Colonic mucosa (tissue), 4 donors: ENCODE measurements around the gene APLF. TPM values are rescaled to one million over a fixed set of nuclear protein-coding genes. Genes with fewer than 3 reads are reported as not detected.
"Not testable (repeated sequence)": the region's sequence is repeated elsewhere in the genome, so short reads cannot be mapped to it uniquely, and the experiment has no call there.

Source experiments
- DNase-seq: peaks from one replicate; pipeline ENCODE4 v3.0.0-alpha.2; 2020
- H3K27ac ChIP-seq: fragments of 200-600 bp; one replicate; pipeline ENCODE4 v1.8.0; 2021
- H3K27me3 ChIP-seq: fragments of 200-600 bp; one replicate; pipeline ENCODE4 v1.8.0; 2021
- H3K36me3 ChIP-seq: fragments of 200-600 bp; one replicate; pipeline ENCODE4 v1.8.0; 2021
- H3K4me1 ChIP-seq: fragments of 200-600 bp; one replicate; pipeline ENCODE4 v1.8.0; 2021; ENCODE audit warnings: mild to moderate bottlenecking
- H3K4me3 ChIP-seq: fragments of 200-600 bp; one replicate; pipeline ENCODE4 v1.8.0; 2021
- H3K9ac ChIP-seq, 2 donors: one replicate each; pipeline ENCODE4 v1.7.0; 2013; ENCODE audit warnings: control low read depth in 2 of 2, low read depth in 2 of 2, low read length in 2 of 2
- H3K9me3 ChIP-seq: fragments of 200-600 bp; one replicate; pipeline ENCODE4 v1.8.0; 2021
- CTCF ChIP-seq: fragments of 200-600 bp; IDR thresholded peaks from one replicate; pipeline ENCODE4 v1.8.0; 2022; ENCODE audit warnings: antibody characterized with exemption, mild to moderate bottlenecking
- intact Hi-C: fragments of 100-400 bp; cut with DNase I; formaldehyde crosslinking; loops from one replicate; pipeline ENCODE4 v1.14.1; 2022
- total RNA-seq, 2 donors: library from RNA; stranded (reverse); fragmentation: NEBNext Ultra II Directional in 1 of 2; extraction: Animal tissue kit (Norgen Biotek cat#: 25700) in 1 of 2; gene quantifications; one replicate each; pipeline ENCODE4 v1.2.1, GENCODE V29; 2021
- donor health status: healthy.
- donor health status: DM: no; HTN: no; CAD: no.
- donor health status: DM: no; HTN: no; CAD: no.

The APLF gene
- total RNA-seq, 2 donors from 2014 or later: 0.96 to 2.6 TPM

DNA sequence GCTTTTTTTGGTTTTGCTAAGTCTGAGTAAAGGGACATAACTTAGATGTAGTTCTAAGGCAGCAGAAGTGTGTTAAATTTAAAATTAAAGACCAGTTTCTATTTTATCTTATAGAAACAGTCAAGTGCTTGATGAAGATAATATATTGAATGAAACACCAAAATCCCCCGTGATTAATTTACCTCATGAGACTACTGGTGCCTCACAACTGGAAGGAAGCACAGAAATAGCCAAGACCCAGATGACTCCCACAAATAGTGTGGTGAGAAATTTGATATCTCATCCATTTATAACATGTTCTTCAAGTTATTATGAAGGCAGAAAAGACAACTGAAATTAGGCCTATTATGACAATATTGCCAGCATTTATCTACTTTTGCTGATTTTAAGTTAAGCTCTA is 45.6 kb downstream of the APLF start:
- no peak for TF ChIP-seq CTCF
- DNase-seq: no peak
- intact Hi-C loops: no loop called here
- Histone ChIP-seq H3K9ac (no peak overlapping the region), H3K27me3 (no peaks in the 10 kb centered on the region), H3K4me1 (no peaks in the 10 kb centered on the region), H3K36me3 (no peaks in the 10 kb centered on the region), H3K9me3 (no peaks in the 10 kb centered on the region), H3K4me3 (no peak overlapping the region), H3K27ac (no peak overlapping the region)

- no peaks in the 10 kb centered on the region for H3K27me3 ChIP-seq
- H3K4me3 ChIP-seq: no peak overlapping the region
- no peaks in the 10 kb centered on the region for H3K36me3 ChIP-seq
- H3K27ac ChIP-seq: no peak overlapping the region
- no peak overlapping the region for H3K9ac ChIP-seq
- intact Hi-C loops: no loop called here
- no peak for TF ChIP-seq CTCF
- no peak for DNase-seq
- H3K4me1 ChIP-seq: no peaks in the 10 kb centered on the region
- no peaks in the 10 kb centered on the region for H3K9me3 ChIP-seq
Measured at GRCh38 chr2:68514316-68514929, 47.0 kb downstream of the APLF start.

GRCh38 chr2:68516051-68516955 is 48.9 kb downstream of the APLF start:
- intact Hi-C loops: no loop called here
- Histone ChIP-seq H3K9ac (no peak overlapping the region), H3K4me3 (no peak overlapping the region), H3K27me3 (no peaks in the 10 kb centered on the region), H3K4me1 (no peaks in the 10 kb centered on the region), H3K9me3 (no peaks in the 10 kb centered on the region), H3K36me3 (no peaks in the 10 kb centered on the region), H3K27ac (no peak overlapping the region)
- no peak for DNase-seq
- no peak for TF ChIP-seq CTCF

DNA sequence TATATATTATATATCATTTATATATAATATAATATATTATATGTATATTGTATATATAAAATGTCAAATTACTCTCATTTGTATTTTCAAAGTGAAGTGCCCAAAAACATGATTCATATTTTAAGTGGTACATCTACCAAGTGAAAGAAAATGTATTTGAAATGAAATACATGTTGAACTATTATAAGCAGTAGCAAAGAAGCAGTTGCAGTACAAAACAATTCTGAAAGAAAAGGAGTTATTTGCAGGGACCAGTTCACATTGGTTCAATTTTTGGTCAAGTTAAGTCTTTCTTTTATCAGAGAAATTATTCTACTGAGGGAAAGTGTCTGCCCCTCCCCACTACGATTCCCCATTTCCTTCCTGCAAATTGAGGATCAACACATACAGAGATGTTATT is 51.9 kb downstream of the APLF start:
- Histone ChIP-seq H3K36me3 (no peaks in the 10 kb centered on the region), H3K27me3 (no peaks in the 10 kb centered on the region), H3K4me1 (no peaks in the 10 kb centered on the region), H3K9me3 (no peaks in the 10 kb centered on the region), H3K27ac (no peak overlapping the region), H3K4me3 (no peak overlapping the region), H3K9ac (no peak overlapping the region)
- no peak for TF ChIP-seq CTCF
- intact Hi-C loops: no loop called here
- no peak for DNase-seq

DNA sequence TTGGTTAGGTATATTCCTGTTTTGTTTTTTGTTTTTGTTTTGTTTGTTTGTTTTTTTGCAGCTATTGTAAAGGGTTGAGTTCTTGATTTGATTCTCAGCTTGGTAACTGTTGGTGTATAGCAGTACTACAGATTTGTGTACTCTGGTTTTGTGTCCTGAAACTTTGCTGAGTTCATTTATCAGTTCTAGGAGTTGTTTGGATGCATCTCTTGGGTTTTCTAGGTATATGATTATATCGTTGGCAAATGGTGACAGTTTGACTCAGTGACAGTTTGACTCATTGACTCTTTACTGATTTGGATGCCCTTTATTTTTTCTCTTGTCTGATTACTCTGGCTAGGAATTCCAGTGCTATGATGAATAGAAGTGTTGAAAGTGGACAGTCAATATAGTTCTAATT is 53.7 kb downstream of the APLF start:
- H3K4me1 ChIP-seq: no peaks in the 10 kb centered on the region
- no peaks in the 10 kb centered on the region for H3K27me3 ChIP-seq
- DNase-seq: no peak
- no peak overlapping the region for H3K9ac ChIP-seq
- H3K27ac ChIP-seq: no peak overlapping the region
- no peak overlapping the region for H3K4me3 ChIP-seq
- H3K36me3 ChIP-seq: no peaks in the 10 kb centered on the region
- no peaks in the 10 kb centered on the region for H3K9me3 ChIP-seq
- no peak for TF ChIP-seq CTCF
- intact Hi-C loops: no loop called here

- H3K9ac ChIP-seq, H3K4me3 ChIP-seq, DNase-seq, intact Hi-C loops, H3K27ac ChIP-seq, H3K9me3 ChIP-seq, H3K4me1 ChIP-seq, H3K36me3 ChIP-seq, H3K27me3 ChIP-seq: not testable (repeated sequence)
Measured at GRCh38 chr2:68526943-68527342, 59.6 kb downstream of the APLF start.

- H3K27me3 ChIP-seq, H3K9me3 ChIP-seq, H3K4me3 ChIP-seq, H3K9ac ChIP-seq, H3K4me1 ChIP-seq, intact Hi-C loops, DNase-seq, H3K27ac ChIP-seq, H3K36me3 ChIP-seq: not testable (repeated sequence)
Measured at GRCh38 chr2:68527343-68528081, 60.1 kb downstream of the APLF start.

- H3K4me1 ChIP-seq, intact Hi-C loops, H3K4me3 ChIP-seq, H3K27me3 ChIP-seq, DNase-seq, H3K9ac ChIP-seq, H3K27ac ChIP-seq, H3K36me3 ChIP-seq, H3K9me3 ChIP-seq: not testable (repeated sequence)
Measured at GRCh38 chr2:68529156-68529555, 61.8 kb downstream of the APLF start.
